DMS 273 treated with DMSO at 0.1 percent for 48 hours (cell line): ENCODE results near the gene BCAR3.
"Not testable (repeated sequence)": the region's sequence is repeated elsewhere in the genome, so short reads cannot be mapped to it uniquely, and the experiment has no call there.

Experiments used
- DNase-seq: peaks from one replicate; lab custom pipeline; 2025; lab: John Stamatoyannopoulos, UW

The BCAR3 gene

GRCh38 chr1:93596329-93597089 lies 85.1 kb downstream of the BCAR3 start:
- no peak for DNase-seq

- no peak for DNase-seq
Observed at GRCh38 chr1:93595743-93596142, 85.9 kb downstream of the BCAR3 start.

GRCh38 chr1:93595266-93595665 lies 86.4 kb downstream of the BCAR3 start:
- no peak for DNase-seq

GRCh38 chr1:93594603-93594880 lies 87.1 kb downstream of the BCAR3 start:
- no peak for DNase-seq

GRCh38 chr1:93593854-93594602 lies 87.6 kb downstream of the BCAR3 start:
- DNase-seq: no peak

GRCh38 chr1:93592551-93592949 lies 89.1 kb downstream of the BCAR3 start:
- no peak for DNase-seq

- peak; percentile 39 for DNase-seq
Observed at GRCh38 chr1:93591676-93592550, 89.7 kb downstream of the BCAR3 start.

- DNase-seq: not testable (repeated sequence)
Observed at GRCh38 chr1:93591291-93591675, 90.4 kb downstream of the BCAR3 start.

- DNase-seq: no peak
Observed at GRCh38 chr1:93588955-93589354, 92.7 kb downstream of the BCAR3 start.

- no peak for DNase-seq
Observed at GRCh38 chr1:93588206-93588605, 93.4 kb downstream of the BCAR3 start.

GRCh38 chr1:93587354-93587753 lies 94.3 kb downstream of the BCAR3 start:
- no peak for DNase-seq

GRCh38 chr1:93585059-93585966 lies 96.3 kb downstream of the BCAR3 start:
- no peak for DNase-seq

- DNase-seq: no peak
Observed at GRCh38 chr1:93584261-93585003, 97.2 kb downstream of the BCAR3 start.

GRCh38 chr1:93581917-93582850 lies 99.5 kb downstream of the BCAR3 start:
- peak; percentile 24 for DNase-seq

GRCh38 chr1:93579891-93580290 lies 101.7 kb downstream of the BCAR3 start:
- DNase-seq: no peak

- DNase-seq: no peak
Observed at GRCh38 chr1:93578911-93579825, 102.5 kb downstream of the BCAR3 start.

GRCh38 chr1:93578433-93578830 lies 103.2 kb downstream of the BCAR3 start:
- DNase-seq: no peak

GRCh38 chr1:93577536-93578432 lies 103.9 kb downstream of the BCAR3 start:
- DNase-seq: no peak
